Measurements from ENCODE around the gene ITGB3. TPM values are rescaled to one million over a fixed set of nuclear protein-coding genes. Genes with fewer than 3 reads are reported as not detected.

ITGB3 gene
- total and polyA plus RNA-seq, 9 of the 15 experiments (the other 6 are each of a cell fraction or from before 2014, with no cell fraction given) = 0.08 to 2.6 (median 0.62) TPM; not detected in 1

GRCh38 chr17:47332287-47332686 is 78.7 kb downstream of the ITGB3 start (continued):
- no peak for TF ChIP-seq CUX1 (CRISPR knock-in tag; IDR thresholded peaks at IDR 0.05)
- no peak for TF ChIP-seq ZNF121 (CRISPR knock-in tag; conservative IDR thresholded peaks at IDR 0.05)
- no peak for TF ChIP-seq KAT7 (CRISPR knock-in tag; IDR thresholded peaks at IDR 0.05; ENCODE audit: borderline replicate concordance)
- TF ChIP-seq SMAD1 (IDR thresholded peaks at IDR 0.05; ENCODE audit: low read depth, low read length, partially characterized antibody) = no peak
- TF ChIP-seq PCBP1 (IDR thresholded peaks at IDR 0.05; ENCODE audit: low read depth, low read length, poor library complexity, severe bottlenecking) = peak; percentile 60
- no peak for TF ChIP-seq ZNF212 (CRISPR knock-in tag; IDR thresholded peaks at IDR 0.05)
